HG03520 (cell line): ENCODE results near the gene CLMN.
A peak's percentile ranks its signal among the peaks of the same experiment; 100 is the strongest.

Experiments
- ATAC-seq: cut with Tn5 transposase; IDR thresholded peaks from one replicate; pipeline ENCODE4 v1.9.1; 2021; ENCODE audit warnings: mild to moderate bottlenecking, moderate library complexity; ENCODE audit not compliant: unreplicated experiment

Gene CLMN

GRCh38 chr14:95174184-95174792 is 145.4 kb downstream of the CLMN start:
- ATAC-seq: no peak

GRCh38 chr14:95173518-95173917 is 146.2 kb downstream of the CLMN start:
- ATAC-seq: no peak

GRCh38 chr14:95167177-95167576 is 152.5 kb downstream of the CLMN start:
- no peak for ATAC-seq

GRCh38 chr14:95165517-95165916 is 154.2 kb downstream of the CLMN start:
- ATAC-seq: no peak

- no peak for ATAC-seq
These were observed 155.2 kb downstream of the CLMN start for GRCh38 chr14:95164506-95164905.

- no peak for ATAC-seq
These were observed 156.0 kb downstream of the CLMN start for GRCh38 chr14:95163666-95164065.

- no peak for ATAC-seq
These were observed 156.6 kb downstream of the CLMN start for GRCh38 chr14:95163132-95163531.

- ATAC-seq: no peak
These were observed 157.1 kb downstream of the CLMN start for GRCh38 chr14:95162641-95163040.

GRCh38 chr14:95157327-95158189 is 162.2 kb downstream of the CLMN start, which contains the start of gene DICER1:
TSS of gene DICER1 (minus strand) at chr14:95157529. CDS start at chr14:95133458, 24,071 bp downstream.
- peak; percentile 74 for ATAC-seq

- peak; percentile 27 for ATAC-seq
These were observed 162.7 kb downstream of the CLMN start for GRCh38 chr14:95157048-95157326.

GRCh38 chr14:95156161-95157047 is 163.3 kb downstream of the CLMN start:
- ATAC-seq: peak; percentile 23

- no peak for ATAC-seq
These were observed 164.7 kb downstream of the CLMN start for GRCh38 chr14:95155045-95155444.

- ATAC-seq: no peak
These were observed 165.8 kb downstream of the CLMN start for GRCh38 chr14:95153866-95154265.

- ATAC-seq: no peak
These were observed 168.1 kb downstream of the CLMN start for GRCh38 chr14:95151561-95151960.

- ATAC-seq: no peak
These were observed 168.8 kb downstream of the CLMN start for GRCh38 chr14:95150910-95151309.

GRCh38 chr14:95149441-95149840 is 170.3 kb downstream of the CLMN start:
- no peak for ATAC-seq

GRCh38 chr14:95147597-95147996 is 172.1 kb downstream of the CLMN start:
- no peak for ATAC-seq

GRCh38 chr14:95146079-95146771 is 173.5 kb downstream of the CLMN start:
- ATAC-seq: no peak

- ATAC-seq: no peak
These were observed 174.9 kb downstream of the CLMN start for GRCh38 chr14:95144849-95145248.

GRCh38 chr14:95143808-95144620 is 175.7 kb downstream of the CLMN start:
- ATAC-seq: peak; percentile 46
